HEK293 (cell line): ENCODE data around the gene CCDC85B.

Source experiments
- AEBP2 ChIP-seq: fragments of 450-650 bp; formaldehyde crosslinking; IDR thresholded peaks from 2 replicates; pipeline ENCODE4 v1.5.1; 2016; ENCODE audit warnings: missing biosample characterization, missing genetic modification characterization, borderline replicate concordance
- ATF2 ChIP-seq: fragments of 450-650 bp; formaldehyde crosslinking; IDR thresholded peaks from 2 replicates; pipeline ENCODE4 v1.5.1; 2016; ENCODE audit warnings: missing biosample characterization, missing genetic modification characterization, low read depth
- HIC1 ChIP-seq: fragments of 450-650 bp; formaldehyde crosslinking; IDR thresholded peaks from 2 replicates; pipeline ENCODE4 v1.5.1; 2016; ENCODE audit warnings: missing biosample characterization, missing genetic modification characterization
- KLF16 ChIP-seq: fragments of 450-650 bp; formaldehyde crosslinking; IDR thresholded peaks from 2 replicates; pipeline ENCODE4 v1.5.1; 2017; ENCODE audit warnings: missing biosample characterization, missing genetic modification characterization
- KLF8 ChIP-seq: fragments of 450-650 bp; formaldehyde crosslinking; IDR thresholded peaks from 2 replicates; pipeline ENCODE4 v1.5.1; 2016; ENCODE audit warnings: missing biosample characterization, missing genetic modification characterization
- KLF9 ChIP-seq: fragments of 450-650 bp; formaldehyde crosslinking; IDR thresholded peaks from 2 replicates; pipeline ENCODE4 v1.5.1; 2016; ENCODE audit warnings: missing biosample characterization, missing genetic modification characterization, low read depth
- PRDM1 ChIP-seq: fragments of 450-650 bp; formaldehyde crosslinking; IDR thresholded peaks from 2 replicates; pipeline ENCODE4; 2016; ENCODE audit warnings: missing biosample characterization, missing genetic modification characterization
- PRDM10 ChIP-seq: fragments of 450-650 bp; formaldehyde crosslinking; IDR thresholded peaks from 2 replicates; pipeline ENCODE4 v1.5.1; 2016; ENCODE audit warnings: missing biosample characterization, missing genetic modification characterization
- ZBTB48 ChIP-seq: fragments of 450-650 bp; formaldehyde crosslinking; IDR thresholded peaks from 2 replicates; pipeline ENCODE4 v1.5.1; 2016; ENCODE audit warnings: missing biosample characterization, missing genetic modification characterization
- ZFP3 ChIP-seq: fragments of 450-650 bp; formaldehyde crosslinking; IDR thresholded peaks from 2 replicates; pipeline ENCODE4 v1.5.1; 2016; ENCODE audit warnings: low read depth, missing biosample characterization, missing genetic modification characterization
- ZFP37 ChIP-seq: fragments of 450-650 bp; formaldehyde crosslinking; IDR thresholded peaks from 2 replicates; pipeline ENCODE4 v1.5.1; 2016; ENCODE audit warnings: missing biosample characterization, missing genetic modification characterization
- ZNF292 ChIP-seq: fragments of 450-650 bp; formaldehyde crosslinking; IDR thresholded peaks from 2 replicates; pipeline ENCODE4 v1.5.1; 2016; ENCODE audit warnings: low read depth, missing biosample characterization, missing genetic modification characterization, borderline replicate concordance
- ZNF302 ChIP-seq: fragments of 450-650 bp; formaldehyde crosslinking; IDR thresholded peaks from 2 replicates; pipeline ENCODE4 v1.5.1; 2016; ENCODE audit warnings: missing biosample characterization, missing genetic modification characterization, low read depth
- ZNF324 ChIP-seq: fragments of 450-650 bp; formaldehyde crosslinking; IDR thresholded peaks from 2 replicates; pipeline ENCODE4 v1.5.1; 2016; ENCODE audit warnings: missing biosample characterization, missing genetic modification characterization
- ZNF335 ChIP-seq: fragments of 450-650 bp; formaldehyde crosslinking; conservative IDR thresholded peaks from 2 replicates; pipeline ENCODE4 v1.5.1; 2016; ENCODE audit warnings: missing biosample characterization, missing genetic modification characterization
- ZNF37A ChIP-seq: fragments of 450-650 bp; IDR thresholded peaks from 2 replicates; pipeline ENCODE4 v1.5.1; 2018; ENCODE audit warnings: missing biosample characterization, missing genetic modification characterization
- ZNF391 ChIP-seq: fragments of 450-650 bp; formaldehyde crosslinking; IDR thresholded peaks from 2 replicates; pipeline ENCODE4 v1.5.1; 2016; ENCODE audit warnings: low read depth, missing biosample characterization, missing genetic modification characterization, borderline replicate concordance
- ZNF398 ChIP-seq: fragments of 450-650 bp; formaldehyde crosslinking; IDR thresholded peaks from 2 replicates; pipeline ENCODE4 v1.5.1; 2017; ENCODE audit warnings: missing biosample characterization, missing genetic modification characterization
- ZNF426 ChIP-seq: fragments of 450-650 bp; formaldehyde crosslinking; IDR thresholded peaks from 2 replicates; pipeline ENCODE4 v1.5.1; 2017; ENCODE audit warnings: missing biosample characterization, missing genetic modification characterization, mild to moderate bottlenecking, inconsistent platforms, moderate library complexity
- ZNF473 ChIP-seq: fragments of 450-650 bp; formaldehyde crosslinking; IDR thresholded peaks from 2 replicates; pipeline ENCODE4 v1.5.1; 2017; ENCODE audit warnings: missing biosample characterization, missing genetic modification characterization
- ZNF501 ChIP-seq: fragments of 450-650 bp; formaldehyde crosslinking; IDR thresholded peaks from 2 replicates; pipeline ENCODE4 v1.5.1; 2016; ENCODE audit warnings: missing biosample characterization, missing genetic modification characterization
- ZNF530 ChIP-seq: fragments of 450-650 bp; formaldehyde crosslinking; IDR thresholded peaks from 2 replicates; pipeline ENCODE4 v1.5.1; 2016; ENCODE audit warnings: low read depth, missing biosample characterization, missing genetic modification characterization
- ZNF621 ChIP-seq: fragments of 450-650 bp; formaldehyde crosslinking; IDR thresholded peaks from 2 replicates; pipeline ENCODE4 v1.5.1; 2017; ENCODE audit warnings: missing biosample characterization, missing genetic modification characterization
- ZNF660 ChIP-seq: fragments of 450-650 bp; IDR thresholded peaks from 2 replicates; pipeline ENCODE4 v1.5.1; 2018; ENCODE audit warnings: missing biosample characterization, mild to moderate bottlenecking, missing genetic modification characterization
- ZNF747 ChIP-seq: fragments of 450-650 bp; formaldehyde crosslinking; IDR thresholded peaks from 2 replicates; pipeline ENCODE4 v1.5.1; 2016; ENCODE audit warnings: missing biosample characterization, missing genetic modification characterization
- ZNF843 ChIP-seq: fragments of 450-650 bp; formaldehyde crosslinking; IDR thresholded peaks from 2 replicates; pipeline ENCODE4 v1.5.1; 2016; ENCODE audit warnings: missing biosample characterization, missing genetic modification characterization
- ZSCAN30 ChIP-seq: fragments of 450-650 bp; IDR thresholded peaks from 2 replicates; pipeline ENCODE4 v1.5.1; 2018; ENCODE audit warnings: missing biosample characterization, mild to moderate bottlenecking, missing genetic modification characterization, moderate library complexity

Gene CCDC85B

GRCh38 chr11:65856689-65857499 is 33.6 kb upstream of the CCDC85B start (continued):
- TF ChIP-seq PRDM10 (tag by site-specific recombination) (peak; percentile 14; the same call in 1 of the 2 replicates), ZNF398 (tag by site-specific recombination) (no peak), ZNF324 (tag by site-specific recombination) (no peak), ZNF391 (tag by site-specific recombination) (no peak), ZSCAN30 (tag by site-specific recombination) (no peak), ZNF473 (tag by site-specific recombination) (no peak), ZBTB48 (tag by site-specific recombination) (peak; percentile 70), ZNF501 (tag by site-specific recombination) (0 out of 2 replicates have a peak, but pooled peaks have one; percentile 45), ZNF302 (no peak), ZNF37A (tag by site-specific recombination) (no peak), ZNF426 (tag by site-specific recombination) (no peak), ZFP3 (tag by site-specific recombination) (no peak), ATF2 (tag by site-specific recombination) (no peak), ZNF843 (tag by site-specific recombination) (no peak), AEBP2 (no peak), KLF8 (tag by site-specific recombination) (0 out of 2 replicates have a peak, but pooled peaks have one; percentile 15), ZNF292 (tag by site-specific recombination) (no peak), ZNF335 (peak; percentile 85), PRDM1 (tag by site-specific recombination) (no peak), KLF9 (tag by site-specific recombination) (peak; percentile 91), ZNF747 (tag by site-specific recombination) (no peak), HIC1 (tag by site-specific recombination) (no peak; the same call in 1 of the 2 replicates), KLF16 (peak; percentile 86), ZNF660 (tag by site-specific recombination) (no peak), ZNF621 (tag by site-specific recombination) (no peak), ZNF530 (no peak), ZFP37 (tag by site-specific recombination) (no peak)
